Naive thymus-derived CD8-positive, alpha-beta T cell (primary cell): Measurements from ENCODE around the gene UACA. TPM values are rescaled to one million over a fixed set of nuclear protein-coding genes. Genes with fewer than 3 reads are reported as not detected.

Experiments used
- ATAC-seq, 2 donors: fragments of 150-1000 bp; cut with Tn5 transposase in 1 of 2; sonication (Bioruptor Pico), chemical (Tn5 transposase) in 1 of 2; 1 replicate in 1 of 2; 2 replicates in 1 of 2; pipeline ENCODE4 v1.10.0; 2021; ENCODE audit warnings: mild to moderate bottlenecking in 2 of 2, moderate library complexity in 2 of 2
- POLR2A ChIA-PET: fragments of 350-600 bp; sonication (Branson Sonifier 250); formaldehyde crosslinking; loops from one replicate; lab custom pipeline; 2021; ENCODE audit warnings: antibody characterized with exemption; lab: Charles Lee
- DNase-seq, 10 donors: peaks; one replicate each; pipeline versions ENCODE4 v3.0.0 to v3.0.0-alpha.2; 2020 to 2022
- H3K27ac Mint-ChIP-seq, 10 donors: one replicate each; pipeline ENCODE4 v1.8.0; 2020 to 2022; ENCODE audit warnings: mild to moderate bottlenecking in 10 of 10, mixed read lengths in 10 of 10, moderate library complexity in 4 of 10, inconsistent platforms in 1 of 10
- H3K27me3 Mint-ChIP-seq, 5 donors: one replicate each; pipeline ENCODE4 v1.8.0; 2021 to 2022; ENCODE audit warnings: mixed read lengths in 5 of 5
- H3K36me3 Mint-ChIP-seq, 3 donors: one replicate each; pipeline ENCODE4 v1.8.0; 2020 to 2022; ENCODE audit warnings: mixed read lengths in 3 of 3, mild to moderate bottlenecking in 2 of 3, inconsistent platforms in 1 of 3
- H3K4me1 Mint-ChIP-seq, 4 donors: one replicate each; pipeline ENCODE4 v1.8.0; 2021 to 2022; ENCODE audit warnings: mixed read lengths in 4 of 4
- H3K4me3 Mint-ChIP-seq, 10 donors: one replicate each; pipeline ENCODE4 v1.8.0; 2020 to 2022; ENCODE audit warnings: mild to moderate bottlenecking in 10 of 10, mixed read lengths in 10 of 10, moderate library complexity in 6 of 10, inconsistent platforms in 1 of 10
- H3K9me3 Mint-ChIP-seq, 9 donors: one replicate each; pipeline ENCODE4 v1.8.0; 2020 to 2022; ENCODE audit warnings: mixed read lengths in 9 of 9, mild to moderate bottlenecking in 3 of 9, inconsistent platforms in 1 of 9, moderate library complexity in 1 of 9
- polyA plus RNA-seq, 3 donors: library from polyadenylated mRNA; unstranded; fragments of 300-500 nt; fragmentation: Illumina TruSeq; gene quantifications; one replicate each; pipeline ENCODE4 v1.2.3, GENCODE V29; 2021
- total RNA-seq, 8 experiments: library from RNA in 2 of 8; stranded (reverse) in 2 of 8; gene quantifications; one replicate each; pipeline ENCODE4 v1.2.3 and lab custom pipeline; 2021 to 2026

UACA gene
- total and polyA plus RNA-seq, 5 experiments from 2014 or later: 0.10 to 0.42 (median 0.13) TPM; not detected in 2

DNA sequence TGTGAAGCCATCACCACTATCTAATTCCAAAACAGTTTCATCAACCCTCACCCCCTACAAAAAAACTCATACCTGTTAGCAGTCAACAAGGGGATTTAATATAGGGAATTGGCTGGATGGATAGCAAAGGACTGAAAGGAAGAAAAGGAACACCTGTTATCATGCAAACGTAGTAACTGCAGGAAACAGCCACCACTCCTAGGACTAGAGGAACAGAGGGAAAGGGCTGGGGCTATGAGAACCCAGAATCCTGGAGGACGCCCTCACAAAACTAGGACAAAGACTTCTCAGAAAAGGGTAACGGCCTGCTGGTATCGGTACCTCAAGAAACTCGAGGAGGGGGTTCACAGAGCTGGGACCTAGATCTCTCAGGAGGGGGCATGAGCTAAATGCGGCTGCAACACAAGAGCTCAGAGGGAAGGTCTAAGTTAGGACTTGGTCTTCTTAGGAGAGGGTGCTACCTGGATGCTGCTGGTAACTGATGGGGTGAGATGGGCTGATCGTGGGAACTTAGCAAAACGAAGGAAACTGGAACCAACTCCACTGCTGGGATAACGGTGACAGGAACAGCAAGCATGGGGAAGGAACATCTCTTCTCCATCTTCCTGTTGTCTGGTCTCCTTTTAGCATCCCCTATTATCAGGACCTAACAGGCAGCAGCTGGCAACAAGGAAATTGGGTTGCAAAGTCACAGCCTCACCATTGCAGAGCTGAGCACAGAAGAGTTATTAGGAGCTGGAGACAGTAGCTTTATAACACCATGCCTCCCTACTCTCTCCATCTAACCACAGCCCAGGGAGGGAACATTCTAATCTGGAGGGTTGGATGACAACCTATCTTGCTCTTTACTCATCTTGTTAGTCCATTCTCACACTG is 147.7 kb downstream of the UACA start:
- POLR2A ChIA-PET: no interaction called here
- Mint-ChIP-seq H3K4me3 (no peak overlapping the region), H3K9me3 (peaks cover 0 to 4% (median 0%) of the 10 kb centered on the region in 9 donors), H3K36me3 (peaks cover 0 to 2% (median 0%) of the 10 kb centered on the region in 3 donors), H3K27ac (peak overlapping the region in 1 of 10 donors; percentile 7), H3K4me1 (no peaks in the 10 kb centered on the region), H3K27me3 (peaks cover 0 to 13% (median 4%) of the 10 kb centered on the region in 5 donors)
- ATAC-seq (no peak), DNase-seq (no peak)

DNA sequence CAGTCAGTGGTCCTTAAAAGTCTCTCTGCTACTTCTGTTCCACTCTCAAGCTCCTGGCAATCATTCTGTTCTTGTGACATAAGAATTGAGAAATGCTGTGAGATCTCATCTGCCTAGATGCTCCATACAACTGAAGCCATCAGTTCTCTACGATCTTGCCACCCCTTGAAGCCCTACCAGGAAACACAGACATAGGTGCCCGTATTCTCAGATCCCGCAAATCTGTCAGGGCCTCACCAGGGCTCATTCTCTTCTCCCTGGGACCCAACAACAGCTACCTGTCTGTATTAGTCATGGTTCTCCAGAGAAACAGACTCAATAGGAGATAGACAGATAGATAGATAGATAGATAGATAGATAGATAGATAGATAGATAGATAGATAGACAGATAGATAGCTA is 149.1 kb downstream of the UACA start:
- no peak overlapping the region for H3K27ac Mint-ChIP-seq
- DNase-seq (no peak), ATAC-seq (no peak)
- POLR2A ChIA-PET: no interaction called here
- peaks cover 0 to 2% (median 0%) of the 10 kb centered on the region in 3 donors for H3K36me3 Mint-ChIP-seq
- H3K4me1 Mint-ChIP-seq: no peaks in the 10 kb centered on the region
- no peaks in the 10 kb centered on the region for H3K9me3 Mint-ChIP-seq
- no peak overlapping the region for H3K4me3 Mint-ChIP-seq
- peaks cover 0 to 11% (median 3%) of the 10 kb centered on the region in 5 donors for H3K27me3 Mint-ChIP-seq

DNA sequence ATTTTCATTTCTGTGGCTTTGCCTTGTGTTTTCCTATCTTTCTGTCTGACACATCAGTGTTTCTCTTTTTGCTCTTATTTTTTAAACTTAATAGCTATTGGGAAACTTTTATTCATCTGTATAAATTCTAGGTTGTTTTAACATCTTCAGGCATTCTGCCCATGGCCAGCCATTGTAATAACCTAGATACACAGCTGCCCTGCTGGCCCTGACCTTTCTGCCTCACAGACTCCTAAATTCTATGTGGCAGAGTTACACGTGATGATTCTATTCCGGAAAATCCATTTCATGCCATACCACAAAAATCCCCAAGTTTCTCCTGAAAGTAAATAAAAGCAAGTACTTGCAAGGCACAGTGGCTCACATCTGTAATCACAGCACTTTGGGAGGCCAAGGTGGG is 150.1 kb downstream of the UACA start:
- Mint-ChIP-seq H3K9me3 (no peaks in the 10 kb centered on the region), H3K36me3 (peaks cover 0 to 2% (median 0%) of the 10 kb centered on the region in 3 donors), H3K27me3 (peaks cover 0 to 11% (median 2%) of the 10 kb centered on the region in 5 donors), H3K4me1 (no peaks in the 10 kb centered on the region), H3K27ac (no peak overlapping the region), H3K4me3 (no peak overlapping the region)
- no peak for DNase-seq
- no peak for ATAC-seq
- POLR2A ChIA-PET: no interaction called here

DNA sequence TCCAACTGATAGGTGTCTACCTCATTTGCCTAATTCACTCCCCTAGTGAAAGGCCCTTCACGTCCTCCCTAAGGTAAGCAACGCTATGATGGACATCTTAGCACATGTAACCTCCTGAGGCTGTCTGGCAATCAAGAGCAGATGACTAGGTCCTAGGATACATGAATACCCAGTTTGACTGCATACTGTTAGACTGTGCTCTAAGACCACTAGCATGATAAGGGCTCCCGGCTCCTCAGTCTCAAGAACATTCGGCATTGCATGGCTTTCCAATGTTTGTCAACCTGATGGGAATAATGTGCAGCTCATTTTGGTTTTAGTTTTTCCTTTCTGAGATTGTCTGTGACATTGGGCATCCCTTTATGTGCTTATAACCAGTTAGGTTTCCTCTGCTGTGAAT is 152.1 kb downstream of the UACA start:
- H3K36me3 Mint-ChIP-seq: peaks cover 0 to 2% (median 0%) of the 10 kb centered on the region in 3 donors
- POLR2A ChIA-PET: no interaction called here

DNA sequence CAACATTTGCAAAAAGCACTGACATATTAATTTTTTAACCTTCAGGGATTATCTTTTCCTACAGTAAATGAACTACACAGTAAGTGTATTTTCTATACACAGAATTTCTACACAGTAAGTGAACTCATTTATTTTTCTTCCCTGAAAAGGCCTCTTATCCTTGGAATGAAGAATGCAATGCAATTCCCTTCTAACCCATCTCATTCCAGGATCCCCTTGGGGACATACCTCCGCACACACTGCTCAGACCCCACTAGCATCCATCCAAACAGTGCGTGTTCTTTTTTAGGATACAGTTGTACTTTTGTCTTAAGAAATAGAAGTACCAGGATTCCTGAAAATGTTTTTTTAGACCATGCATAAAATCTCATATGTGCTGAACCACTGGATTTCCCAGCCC is 152.8 kb downstream of the UACA start:
- H3K9me3 Mint-ChIP-seq: no peaks in the 10 kb centered on the region
- no peak for ATAC-seq
- no peak overlapping the region for H3K4me3 Mint-ChIP-seq
- no peak overlapping the region for H3K27ac Mint-ChIP-seq
- peaks cover 0 to 7% (median 0%) of the 10 kb centered on the region in 5 donors for H3K27me3 Mint-ChIP-seq
- no peak for DNase-seq
- H3K4me1 Mint-ChIP-seq: no peaks in the 10 kb centered on the region
- POLR2A ChIA-PET: no interaction called here
- H3K36me3 Mint-ChIP-seq: peaks cover 0 to 2% (median 0%) of the 10 kb centered on the region in 3 donors

More for the DNA sequence above, 152.1 kb downstream of the UACA start:
- Mint-ChIP-seq H3K9me3 (no peaks in the 10 kb centered on the region), H3K27me3 (peaks cover 0 to 7% (median 0%) of the 10 kb centered on the region in 5 donors), H3K27ac (peak overlapping the region in 2 of 10 donors; percentile 1 to 56), H3K4me1 (no peaks in the 10 kb centered on the region), H3K4me3 (no peak overlapping the region)
- no peak for ATAC-seq
- no peak for DNase-seq

GRCh38 chr15:70609889-70610288 is 153.5 kb downstream of the UACA start:
- H3K27ac Mint-ChIP-seq: no peak overlapping the region
- H3K36me3 Mint-ChIP-seq: peaks cover 0 to 2% (median 0%) of the 10 kb centered on the region in 3 donors
- H3K9me3 Mint-ChIP-seq: no peaks in the 10 kb centered on the region
- no peak for ATAC-seq
- H3K27me3 Mint-ChIP-seq: peaks cover 0 to 6% (median 0%) of the 10 kb centered on the region in 5 donors
- no peak for DNase-seq
- H3K4me3 Mint-ChIP-seq: no peak overlapping the region
- POLR2A ChIA-PET: no interaction called here
- no peaks in the 10 kb centered on the region for H3K4me1 Mint-ChIP-seq

DNA sequence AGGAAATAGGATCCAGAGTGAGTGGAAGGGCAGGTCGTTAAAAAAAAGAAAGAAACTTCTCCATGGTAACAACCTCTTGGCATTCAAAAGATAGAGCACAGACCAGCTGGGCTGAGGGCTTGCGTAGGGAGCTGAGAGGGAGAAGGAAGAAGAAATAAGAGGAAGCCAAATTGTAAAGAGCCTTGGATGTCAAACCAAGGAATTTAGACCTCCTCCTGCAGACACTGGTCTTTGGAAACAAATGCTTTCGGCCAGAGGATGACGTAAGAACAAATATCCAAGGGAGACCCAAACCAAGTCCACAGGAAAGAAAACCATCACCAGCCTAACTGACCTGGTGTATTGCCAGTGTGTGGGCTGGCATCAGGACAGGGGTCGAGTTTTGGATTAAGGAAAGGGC is 155.2 kb downstream of the UACA start:
- ATAC-seq (no peak), DNase-seq (no peak)
- Mint-ChIP-seq H3K4me1 (no peaks in the 10 kb centered on the region), H3K27ac (no peak overlapping the region), H3K27me3 (peaks cover 0 to 3% (median 0%) of the 10 kb centered on the region in 5 donors), H3K9me3 (no peaks in the 10 kb centered on the region), H3K36me3 (peaks cover 0 to 2% (median 0%) of the 10 kb centered on the region in 3 donors), H3K4me3 (no peak overlapping the region)
- POLR2A ChIA-PET: no interaction called here

DNA sequence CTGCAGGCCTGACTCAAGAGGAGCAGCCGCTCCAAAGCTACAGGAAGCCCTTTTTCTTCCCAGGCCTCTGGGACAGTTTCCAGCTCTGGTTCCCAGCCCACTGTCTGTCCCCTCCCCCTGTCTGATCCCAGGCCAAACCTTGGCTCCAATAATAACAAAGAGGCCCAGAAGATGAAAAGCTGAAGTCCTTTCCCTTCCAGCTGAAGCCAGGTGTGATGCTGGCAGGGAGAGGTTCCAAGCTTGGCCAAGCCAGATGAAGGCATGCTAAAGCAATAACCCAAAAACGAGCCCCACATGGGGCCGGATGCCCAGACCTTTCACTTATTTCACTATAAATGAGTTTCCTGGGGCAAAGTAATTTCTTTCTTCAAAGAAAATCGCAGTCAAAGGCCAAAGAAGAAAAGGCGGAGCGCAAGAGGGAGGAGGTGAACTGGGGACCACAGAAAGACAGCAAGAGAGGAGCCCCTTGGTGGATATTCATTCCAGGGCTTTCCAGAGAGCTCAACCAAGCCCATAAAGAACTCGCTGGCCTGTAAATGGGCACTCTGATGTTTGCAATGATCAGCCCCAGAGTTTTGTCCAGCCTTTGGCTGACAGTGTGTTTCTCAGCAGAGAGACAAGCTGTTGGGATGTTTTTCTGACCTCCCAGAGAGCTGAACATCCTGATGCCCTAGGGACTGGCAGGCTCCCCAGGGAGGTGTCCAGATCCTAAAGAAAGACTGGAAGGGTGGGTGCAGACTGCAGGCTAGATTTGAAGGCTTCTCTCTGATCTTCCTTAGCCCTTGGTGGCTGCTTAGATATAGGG is 157.6 kb downstream of the UACA start:
- POLR2A ChIA-PET: no interaction called here
- ATAC-seq: no peak
- Mint-ChIP-seq H3K9me3 (no peaks in the 10 kb centered on the region), H3K27ac (no peak overlapping the region), H3K36me3 (no peaks in the 10 kb centered on the region), H3K4me3 (no peak overlapping the region), H3K27me3 (no peaks in the 10 kb centered on the region), H3K4me1 (no peaks in the 10 kb centered on the region)
- no peak for DNase-seq

DNA sequence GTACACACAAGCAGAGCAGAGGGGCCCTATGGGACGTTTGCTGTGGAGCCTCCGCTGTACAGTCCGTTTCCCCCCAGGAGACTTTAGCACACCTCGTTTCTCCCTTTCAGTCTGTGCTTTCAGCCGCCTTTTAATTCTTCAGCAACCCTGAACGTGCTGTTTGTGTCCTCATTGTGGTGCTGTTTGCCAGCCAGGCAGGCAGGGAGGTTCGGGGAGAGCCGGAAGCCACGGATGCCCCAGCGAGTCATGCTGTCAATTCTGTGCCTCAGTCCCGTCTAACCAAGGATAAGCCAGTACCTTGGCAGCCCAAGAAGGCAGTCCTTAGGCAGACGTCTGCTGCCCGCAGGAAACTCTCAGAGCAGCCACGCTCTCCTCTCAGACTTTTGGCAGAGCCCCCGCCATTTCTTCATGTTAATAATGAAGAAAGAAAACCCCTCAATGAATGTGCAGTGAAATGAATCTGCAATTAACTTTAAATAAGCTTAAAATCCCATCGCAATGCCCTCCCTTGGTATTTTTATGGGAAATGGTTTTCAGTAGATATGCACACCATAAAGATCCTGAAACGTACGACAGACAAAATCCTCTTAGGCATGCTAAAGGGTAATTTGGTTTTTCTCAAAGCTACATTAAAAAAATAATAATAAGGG is 158.6 kb downstream of the UACA start:
- no peak for ATAC-seq
- POLR2A ChIA-PET: no interaction called here
- H3K9me3 Mint-ChIP-seq: peaks cover 0 to 5% (median under 1%) of the 10 kb centered on the region in 9 donors
- H3K27ac Mint-ChIP-seq: peak overlapping the region in 1 of 10 donors; percentile 57
- no peak for DNase-seq
- no peaks in the 10 kb centered on the region for H3K4me1 Mint-ChIP-seq
- H3K4me3 Mint-ChIP-seq: no peak overlapping the region
- peaks cover 0 to 2% (median 1%) of the 10 kb centered on the region in 3 donors for H3K36me3 Mint-ChIP-seq
- no peaks in the 10 kb centered on the region for H3K27me3 Mint-ChIP-seq

Other genes with a start within 250 kb of the UACA start
- gene LARP6, start 90.6 kb upstream of the UACA start, total RNA-seq: under 1 TPM in 1 of 2 experiments, not detected in 1; 0.36 TPM
- under 1 TPM in 1 of 3 donors, not detected in 2; 0.03 TPM for gene LARP6, start 90.6 kb upstream of the UACA start, polyA plus RNA-seq
- not detected for gene THAP10, start 128.9 kb upstream of the UACA start, total RNA-seq
- not detected for gene THAP10, start 128.9 kb upstream of the UACA start, polyA plus RNA-seq
- not detected for gene LRRC49, start 129.3 kb upstream of the UACA start, total RNA-seq
- not detected for gene LRRC49, start 129.3 kb upstream of the UACA start, polyA plus RNA-seq